Neural cell (in vitro differentiated cells): ENCODE results near the gene SPATA19. TPM values are rescaled to one million over a fixed set of nuclear protein-coding genes. Genes with fewer than 3 reads are reported as not detected.

Experiments used
- H2AFZ ChIP-seq: fragments of 200-600, 300-800 bp; sonication (generic), shearing (Covaris generic); 2 replicates; pipeline ENCODE4 v1.6.0; 2014; ENCODE audit warnings: low read depth, mild to moderate bottlenecking, antibody characterized with exemption, low read length, moderate library complexity
- H3F3A ChIP-seq: fragments of 200-600 bp; shearing (Covaris generic); 2 replicates; pipeline ENCODE4 v1.6.1; 2016; ENCODE audit warnings: mild to moderate bottlenecking, moderate library complexity, mixed read lengths, antibody characterized with exemption, low read length; ENCODE audit not compliant: insufficient read depth, poor library complexity, severe bottlenecking
- H3K27ac ChIP-seq: fragments of 200-600, 300-800 bp; sonication (generic), shearing (Covaris generic); 2 replicates; pipeline ENCODE4 v1.5.1; 2014; ENCODE audit warnings: mild to moderate bottlenecking, low read length, moderate library complexity
- H3K27me3 ChIP-seq: fragments of 300-800, 200-600 bp; sonication (generic), shearing (Covaris generic); 2 replicates; pipeline ENCODE4 v1.6.0; 2014; ENCODE audit warnings: mild to moderate bottlenecking, low read depth, low read length, moderate library complexity; ENCODE audit not compliant: insufficient read depth
- H3K36me3 ChIP-seq: fragments of 300-800, 200-600 bp; sonication (generic), shearing (Covaris generic); 2 replicates; pipeline ENCODE4 v1.5.1; 2014; ENCODE audit warnings: mild to moderate bottlenecking, antibody characterized with exemption, low read length, moderate library complexity; ENCODE audit not compliant: insufficient read depth
- H3K4me2 ChIP-seq: fragments of 300-800, 200-600 bp; sonication (generic), shearing (Covaris generic); 2 replicates; pipeline ENCODE4 v1.6.0; 2014; ENCODE audit warnings: mild to moderate bottlenecking, low read length
- H3K4me3 ChIP-seq: fragments of 300-800, 200-600 bp; sonication (generic), shearing (Covaris generic); 2 replicates; pipeline ENCODE4 v1.5.1; 2014; ENCODE audit warnings: mild to moderate bottlenecking, low read length, moderate library complexity
- H3K79me2 ChIP-seq: fragments of 200-600 bp; shearing (Covaris generic); replicated peaks from 2 replicates; pipeline ENCODE4 v1.6.0; 2014; ENCODE audit warnings: mild to moderate bottlenecking, low read length, moderate library complexity; ENCODE audit not compliant: insufficient read depth
- H3K9ac ChIP-seq: fragments of 300-800, 200-600 bp; sonication (generic), shearing (Covaris generic); 2 replicates; pipeline ENCODE4 v1.6.1; 2016; ENCODE audit warnings: mild to moderate bottlenecking, low read length, mixed read lengths
- H3K9me2 ChIP-seq: fragments of 200-600 bp; shearing (Covaris generic); 2 replicates; pipeline ENCODE4 v1.6.1; 2016; ENCODE audit warnings: mild to moderate bottlenecking, low read length, mixed read lengths; ENCODE audit not compliant: insufficient read depth
- H3K9me3 ChIP-seq: fragments of 200-600, 300-800 bp; sonication (generic), shearing (Covaris generic); 2 replicates; pipeline ENCODE4 v1.6.1; 2016; ENCODE audit warnings: mild to moderate bottlenecking, mixed run types, low read length, moderate library complexity, mixed read lengths
- H4K20me1 ChIP-seq: fragments of 200-600 bp; shearing (Covaris generic); 2 replicates; pipeline ENCODE4 v1.6.1; 2016; ENCODE audit warnings: mild to moderate bottlenecking, mixed run types; ENCODE audit not compliant: insufficient read depth
- CTCF ChIP-seq: fragments of 450-650 bp; IDR thresholded peaks from 2 replicates; pipeline ENCODE4 v1.5.1; 2014; ENCODE audit warnings: antibody characterized with exemption, mild to moderate bottlenecking, moderate library complexity; ENCODE audit not compliant: poor library complexity, severe bottlenecking
- EP300 ChIP-seq: fragments of 450-650 bp; conservative IDR thresholded peaks from 2 replicates; pipeline ENCODE4 v1.6.1; 2014; ENCODE audit warnings: antibody characterized with exemption, mild to moderate bottlenecking, moderate library complexity; ENCODE audit not compliant: poor library complexity, severe bottlenecking
- EZH2 ChIP-seq: fragments of 200-600, 300-800 bp; shearing (Covaris generic), sonication (generic); IDR thresholded peaks from 2 replicates; pipeline ENCODE4 v1.6.1; 2014; ENCODE audit warnings: antibody characterized with exemption, low read length, borderline replicate concordance, mild to moderate bottlenecking; ENCODE audit not compliant: insufficient read depth, poor library complexity, severe bottlenecking
- MXI1 ChIP-seq: fragments of 450-650 bp; conservative IDR thresholded peaks from 2 replicates; pipeline ENCODE4 v1.6.1; 2014; ENCODE audit warnings: antibody characterized with exemption, mild to moderate bottlenecking; ENCODE audit not compliant: poor library complexity, severe bottlenecking
- POLR2AphosphoS5 ChIP-seq: IDR thresholded peaks from 2 replicates; pipeline ENCODE4 v1.6.1; 2012
- RAD21 ChIP-seq: fragments of 450-650 bp; conservative IDR thresholded peaks from 2 replicates; pipeline ENCODE4 v1.6.1; 2014; ENCODE audit warnings: antibody characterized with exemption, mild to moderate bottlenecking, moderate library complexity
- REST ChIP-seq: IDR thresholded peaks from 2 replicates; pipeline ENCODE4 v1.6.1; 2012; ENCODE audit warnings: borderline replicate concordance
- SMC3 ChIP-seq: fragments of 450-650 bp; conservative IDR thresholded peaks from 2 replicates; pipeline ENCODE4 v1.6.1; 2014; ENCODE audit warnings: antibody characterized with exemption, mild to moderate bottlenecking, moderate library complexity; ENCODE audit not compliant: poor library complexity
- TAF1 ChIP-seq: IDR thresholded peaks from 2 replicates; pipeline ENCODE4 v1.6.1; 2012; ENCODE audit warnings: low read depth
- polyA plus RNA-seq: library from polyadenylated mRNA; depleted of rRNA; stranded (reverse); fragments of >200 nt; gene quantifications from 2 replicates; pipeline ENCODE4 v1.2.3, GENCODE V29; 2014

The SPATA19 gene
- polyA plus RNA-seq, 1 donor from 2014 or later = not detected

DNA sequence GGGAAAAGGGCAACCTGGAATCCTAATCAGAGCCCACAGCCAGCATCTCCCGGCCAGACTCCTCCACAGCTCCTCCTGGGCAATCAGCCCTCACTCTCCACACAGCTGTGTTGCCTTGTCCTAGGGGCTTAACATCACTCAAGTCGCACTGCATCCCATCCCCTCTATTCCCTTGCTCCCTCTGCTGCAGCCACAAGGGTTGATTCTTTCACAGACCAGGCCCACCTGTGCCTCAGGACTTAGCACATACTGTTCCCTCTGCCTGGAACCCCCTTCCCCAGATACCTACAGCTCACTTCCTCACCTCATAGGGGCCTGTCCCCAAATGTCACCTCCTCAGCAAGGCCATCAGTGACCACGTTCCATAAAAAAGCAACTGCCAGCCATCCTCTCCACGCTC lies 18.4 kb downstream of the SPATA19 start:
- no peaks in the 10 kb centered on the region for H4K20me1 ChIP-seq
- H3K9me3 ChIP-seq = no peaks in the 10 kb centered on the region
- no peaks in the 10 kb centered on the region for H3K36me3 ChIP-seq
- no peak overlapping the region for H3K4me2 ChIP-seq
- H3K9ac ChIP-seq = no peak overlapping the region
- no peak overlapping the region for H3K4me3 ChIP-seq
- H2AFZ ChIP-seq = no peak overlapping the region
- no peaks in the 10 kb centered on the region for H3K9me2 ChIP-seq
- H3K27me3 ChIP-seq = no peaks in the 10 kb centered on the region
- no peak overlapping the region for H3K27ac ChIP-seq
- TF ChIP-seq POLR2AphosphoS5 (no peak), SMC3 (no peak), EP300 (no peak), TAF1 (no peak), REST (no peak), RAD21 (no peak), CTCF (no peak), EZH2 (no peak)
- H3K79me2 ChIP-seq = no peaks in the 10 kb centered on the region
- H3F3A ChIP-seq = no peaks in the 10 kb centered on the region

DNA sequence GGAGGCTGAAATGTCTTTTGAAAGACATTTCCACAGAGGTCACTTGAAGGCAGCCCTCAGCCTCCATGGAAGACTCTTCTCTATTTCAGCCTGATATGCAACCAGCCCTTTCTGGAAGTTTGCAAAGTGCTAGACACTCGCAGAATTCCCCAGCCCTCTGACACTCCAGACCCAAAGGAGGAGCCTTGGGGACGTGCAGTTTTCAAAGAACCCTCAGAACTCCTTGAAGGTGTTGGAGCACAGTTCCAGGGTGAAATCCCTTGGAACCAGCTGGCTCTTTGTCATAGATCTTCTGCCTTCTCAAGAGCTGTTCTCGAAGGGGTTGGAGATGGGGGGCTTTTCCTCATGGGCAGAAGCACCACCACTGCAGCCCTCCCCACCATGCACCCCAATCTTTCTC lies 19.6 kb downstream of the SPATA19 start:
- Histone ChIP-seq H3K9me3 (no peaks in the 10 kb centered on the region), H3K27me3 (no peaks in the 10 kb centered on the region), H2AFZ (no peak overlapping the region), H3K9me2 (no peaks in the 10 kb centered on the region), H3K36me3 (no peaks in the 10 kb centered on the region), H3K4me2 (no peak overlapping the region), H3K9ac (no peak overlapping the region), H3K27ac (no peak overlapping the region), H4K20me1 (no peaks in the 10 kb centered on the region), H3K79me2 (no peaks in the 10 kb centered on the region), H3F3A (no peaks in the 10 kb centered on the region), H3K4me3 (no peak overlapping the region)
- TF ChIP-seq POLR2AphosphoS5 (no peak), RAD21 (no peak), SMC3 (no peak), EP300 (no peak), TAF1 (no peak), MXI1 (no peak), EZH2 (no peak), CTCF (no peak), REST (no peak)
